ENCODE results near the gene DENND5A. TPM values are rescaled to one million over a fixed set of nuclear protein-coding genes. Genes with fewer than 3 reads are reported as not detected.

The DENND5A gene
- total RNA-seq, 1 donor from 2014 or later, result 76.0 TPM

GRCh38 chr11:9150501-9150900 is 114.6 kb downstream of the DENND5A start:
- peaks cover 39% of the 10 kb centered on the region for H3K36me3 Mint-ChIP-seq
- no peak for TF ChIP-seq CTCF (conservative IDR thresholded peaks at IDR 0.05)
- no peak overlapping the region for H3K4me3 Mint-ChIP-seq
- no peaks in the 10 kb centered on the region for H3K27me3 Mint-ChIP-seq
- peaks cover 11% of the 10 kb centered on the region for H3K4me1 Mint-ChIP-seq (ENCODE audit: unreplicated experiment)
- no peaks in the 10 kb centered on the region for H3K9me3 Mint-ChIP-seq
- DNase-seq (ENCODE audit: extremely low spot score, unreplicated experiment), result no peak
- no peak overlapping the region for H3K27ac Mint-ChIP-seq

- Mint-ChIP-seq H3K36me3 (peaks cover 44% of the 10 kb centered on the region), H3K9me3 (no peaks in the 10 kb centered on the region), H3K4me1 (ENCODE audit: unreplicated experiment) (peaks cover 11% of the 10 kb centered on the region), H3K27ac (peak overlapping the region; percentile 23), H3K4me3 (no peak overlapping the region), H3K27me3 (no peaks in the 10 kb centered on the region)
- no peak for TF ChIP-seq CTCF (conservative IDR thresholded peaks at IDR 0.05)
- DNase-seq (ENCODE audit: extremely low spot score, unreplicated experiment), result no peak
These were observed 116.4 kb downstream of the DENND5A start for GRCh38 chr11:9148727-9149126.

- H3K27me3 Mint-ChIP-seq, result no peaks in the 10 kb centered on the region
- no peaks in the 10 kb centered on the region for H3K9me3 Mint-ChIP-seq
- TF ChIP-seq CTCF (conservative IDR thresholded peaks at IDR 0.05), result no peak
- no peak for DNase-seq (ENCODE audit: extremely low spot score, unreplicated experiment)
- peaks cover 46% of the 10 kb centered on the region for H3K36me3 Mint-ChIP-seq
- H3K4me1 Mint-ChIP-seq (ENCODE audit: unreplicated experiment), result peaks cover 11% of the 10 kb centered on the region
- no peak overlapping the region for H3K4me3 Mint-ChIP-seq
- peak overlapping the region; percentile 23 for H3K27ac Mint-ChIP-seq
These were observed 117.1 kb downstream of the DENND5A start for GRCh38 chr11:9148035-9148434.

- Mint-ChIP-seq H3K27ac (no peak overlapping the region), H3K36me3 (peaks cover 53% of the 10 kb centered on the region), H3K9me3 (no peaks in the 10 kb centered on the region), H3K4me3 (no peak overlapping the region), H3K27me3 (no peaks in the 10 kb centered on the region), H3K4me1 (ENCODE audit: unreplicated experiment) (peaks cover 11% of the 10 kb centered on the region)
- DNase-seq (ENCODE audit: extremely low spot score, unreplicated experiment), result no peak
- TF ChIP-seq CTCF (conservative IDR thresholded peaks at IDR 0.05), result no peak
These were observed 118.7 kb downstream of the DENND5A start for GRCh38 chr11:9146477-9146876.

- Mint-ChIP-seq H3K27me3 (no peaks in the 10 kb centered on the region), H3K4me1 (ENCODE audit: unreplicated experiment) (peaks cover 11% of the 10 kb centered on the region), H3K36me3 (peaks cover 56% of the 10 kb centered on the region), H3K9me3 (no peaks in the 10 kb centered on the region), H3K4me3 (no peak overlapping the region), H3K27ac (no peak overlapping the region)
- no peak for TF ChIP-seq CTCF (conservative IDR thresholded peaks at IDR 0.05)
- DNase-seq (ENCODE audit: extremely low spot score, unreplicated experiment), result no peak
These were observed 119.9 kb downstream of the DENND5A start for GRCh38 chr11:9145283-9145682.

- TF ChIP-seq CTCF (conservative IDR thresholded peaks at IDR 0.05), result no peak
- Mint-ChIP-seq H3K27me3 (no peaks in the 10 kb centered on the region), H3K9me3 (no peaks in the 10 kb centered on the region), H3K4me1 (ENCODE audit: unreplicated experiment) (peaks cover 11% of the 10 kb centered on the region), H3K4me3 (no peak overlapping the region), H3K27ac (no peak overlapping the region), H3K36me3 (peaks cover 56% of the 10 kb centered on the region)
- DNase-seq (ENCODE audit: extremely low spot score, unreplicated experiment), result no peak
These were observed 120.3 kb downstream of the DENND5A start for GRCh38 chr11:9144828-9145227.
